H1 (cell line): ENCODE results near the gene ASB13. TPM values are rescaled to one million over a fixed set of nuclear protein-coding genes. Genes with fewer than 3 reads are reported as not detected.

ENCODE experiments used
- CTCF ChIA-PET: fragments of 300-600 bp; sonication (Branson Sonifier 250); formaldehyde crosslinking; loops from one replicate; lab custom pipeline; 2021; ENCODE audit not compliant: partially characterized antibody; lab: Charles Lee
- POLR2A ChIA-PET: fragments of 300-600 bp; sonication (Branson Sonifier 250); formaldehyde crosslinking; loops from one replicate; lab custom pipeline; 2021; ENCODE audit warnings: inconsistent platforms; ENCODE audit not compliant: partially characterized antibody; lab: Charles Lee
- DNase-seq, 2 experiments: peaks; one replicate each; pipeline versions ENCODE4 v3.0.0 to v3.0.0-alpha.2; 2010 to 2022; ENCODE audit warnings: low spot score in 2 of 2, low read depth in 1 of 2, mixed read lengths in 1 of 2
- FAIRE-seq: peaks from 2 replicates; lab custom pipeline; 2011; peaks lifted over from hg19 to GRCh38; lab: Jason Lieb, UNC
- H2AFZ ChIP-seq: 2 replicates; pipeline ENCODE4 v1.8.1; 2012; ENCODE audit warnings: low read length, inconsistent platforms
- H2AK5ac ChIP-seq: 2 replicates; pipeline ENCODE4 v1.6.1; 2013; ENCODE audit warnings: low read depth, low read length
- H2BK120ac ChIP-seq: replicated peaks from 2 replicates; pipeline ENCODE3; 2013; ENCODE audit warnings: low read depth, low read length, inconsistent platforms
- H2BK12ac ChIP-seq: 2 replicates; pipeline ENCODE4 v1.6.1; 2013; ENCODE audit warnings: low read depth, low read length
- H2BK15ac ChIP-seq: 2 replicates; pipeline ENCODE4 v1.6.1; 2013; ENCODE audit warnings: low read length
- H2BK20ac ChIP-seq: 2 replicates; pipeline ENCODE4 v1.6.1; 2013; ENCODE audit warnings: low read length
- H2BK5ac ChIP-seq: 2 replicates; pipeline ENCODE4 v1.6.1; 2013; ENCODE audit warnings: low read depth, low read length
- H3K14ac ChIP-seq: 2 replicates; pipeline ENCODE4 v1.6.1; 2013; ENCODE audit warnings: inconsistent platforms; ENCODE audit not compliant: insufficient read length
- H3K18ac ChIP-seq: 2 replicates; pipeline ENCODE4 v1.6.1; 2013; ENCODE audit warnings: low read length; ENCODE audit errors: extremely low read depth
- H3K23ac ChIP-seq: 2 replicates; pipeline ENCODE4 v1.6.1; 2013; ENCODE audit warnings: inconsistent platforms; ENCODE audit not compliant: insufficient read length
- H3K23me2 ChIP-seq: 2 replicates; pipeline ENCODE4 v1.6.1; 2013; ENCODE audit warnings: low read depth, low read length
- H3K27ac ChIP-seq: 2 replicates; pipeline ENCODE4 v1.6.1; 2011; ENCODE audit warnings: low read depth, low read length, inconsistent platforms
- H3K27me3 ChIP-seq, 4 experiments: replicated peaks in 1 of 4; 1 replicate in 1 of 4; 2 replicates in 3 of 4; pipeline versions ENCODE4 v1.6.1 to v1.8.1; 2011 to 2013; ENCODE audit warnings: low read length in 3 of 4, mild to moderate bottlenecking in 3 of 4, inconsistent platforms in 2 of 4, mixed read lengths in 2 of 4, moderate library complexity in 1 of 4; ENCODE audit not compliant: control insufficient read depth in 3 of 4, insufficient read depth in 3 of 4; ENCODE audit errors: extremely low read depth in 1 of 4
- H3K36me3 ChIP-seq, 4 experiments: 2 replicates each; pipeline versions ENCODE4 v1.6.1 to v1.8.1; 2011 to 2013; ENCODE audit warnings: mild to moderate bottlenecking in 4 of 4, low read length in 3 of 4, moderate library complexity in 2 of 4, control low read depth in 1 of 4, inconsistent platforms in 1 of 4; ENCODE audit not compliant: insufficient read depth in 4 of 4, control insufficient read depth in 2 of 4
- H3K4ac ChIP-seq: replicated peaks from 2 replicates; pipeline ENCODE3; 2013; ENCODE audit warnings: low read length, low read depth, mixed read lengths, inconsistent platforms; ENCODE audit not compliant: insufficient read length
- H3K4me1 ChIP-seq, 4 experiments: replicated peaks in 1 of 4; 1 replicate in 1 of 4; 2 replicates in 3 of 4; pipeline versions ENCODE4 v1.6.1 to v1.8.1; 2011 to 2013; ENCODE audit warnings: low read length in 3 of 4, inconsistent platforms in 2 of 4, mixed read lengths in 1 of 4; ENCODE audit not compliant: insufficient read depth in 4 of 4, control insufficient read depth in 3 of 4
- H3K4me2 ChIP-seq, 2 experiments: 2 replicates each; pipeline versions ENCODE4 v1.6.1 to v1.8.1; 2011 to 2013; ENCODE audit warnings: low read depth in 2 of 2, low read length in 2 of 2, control low read depth in 1 of 2, inconsistent platforms in 1 of 2, mild to moderate bottlenecking in 1 of 2; ENCODE audit not compliant: insufficient read depth in 1 of 2
- H3K4me3 ChIP-seq, 4 experiments: fragments of 200-600, 300-600 bp in 1 of 4; sonication (generic), shearing (Covaris generic), sonication (Bioruptor Twin) in 1 of 4; 2 replicates each; pipeline versions ENCODE4 v1.5.1 to v1.8.1; 2011 to 2016; ENCODE audit warnings: low read length in 4 of 4, low read depth in 3 of 4, control low read depth in 2 of 4, inconsistent platforms in 2 of 4, mild to moderate bottlenecking in 2 of 4, mixed read lengths in 1 of 4, moderate library complexity in 1 of 4; ENCODE audit not compliant: insufficient read depth in 2 of 4; ENCODE audit errors: extremely low read depth in 1 of 4
- H3K56ac ChIP-seq: replicated peaks from 2 replicates; pipeline ENCODE3; 2013; ENCODE audit warnings: low read depth, mild to moderate bottlenecking, mixed read lengths, low read length, inconsistent platforms; ENCODE audit not compliant: insufficient read length
- H3K79me1 ChIP-seq: 2 replicates; pipeline ENCODE4 v1.6.1; 2013; ENCODE audit warnings: low read depth, low read length, control low read depth
- H3K79me2 ChIP-seq, 2 experiments: 2 replicates each; pipeline versions ENCODE4 v1.6.1 to v1.8.1; 2012 to 2013; ENCODE audit warnings: low read length in 2 of 2, mild to moderate bottlenecking in 2 of 2, inconsistent platforms in 1 of 2; ENCODE audit not compliant: insufficient read depth in 2 of 2, control insufficient read depth in 1 of 2
- H3K9ac ChIP-seq, 4 experiments: replicated peaks in 1 of 4; 1 replicate in 1 of 4; 2 replicates in 3 of 4; pipeline versions ENCODE4 v1.6.1 to v1.8.1; 2011 to 2013; ENCODE audit warnings: low read depth in 3 of 4, low read length in 3 of 4, control low read depth in 2 of 4, mild to moderate bottlenecking in 2 of 4, moderate library complexity in 2 of 4, inconsistent platforms in 1 of 4; ENCODE audit errors: extremely low read depth in 1 of 4
- H3K9me3 ChIP-seq, 2 experiments: 2 replicates each; pipeline versions ENCODE4 v1.6.1 to v1.8.1; 2012 to 2013; ENCODE audit warnings: mild to moderate bottlenecking in 2 of 2, moderate library complexity in 2 of 2, control low read depth in 1 of 2, inconsistent platforms in 1 of 2, low read depth in 1 of 2, low read length in 1 of 2, mixed read lengths in 1 of 2; ENCODE audit not compliant: insufficient read depth in 2 of 2
- H4K20me1 ChIP-seq, 2 experiments: replicated peaks in 1 of 2; 2 replicates each; pipeline versions ENCODE3 to v1.8.1; 2011 to 2013; ENCODE audit warnings: inconsistent platforms in 2 of 2, low read length in 2 of 2, mild to moderate bottlenecking in 1 of 2; ENCODE audit not compliant: insufficient read depth in 2 of 2, control insufficient read depth in 1 of 2
- H4K5ac ChIP-seq: 2 replicates; pipeline ENCODE4 v1.6.1; 2013; ENCODE audit warnings: low read length, low read depth, mixed read lengths, inconsistent platforms; ENCODE audit not compliant: insufficient read length
- H4K8ac ChIP-seq: 2 replicates; pipeline ENCODE4 v1.8.0; 2013; ENCODE audit warnings: mild to moderate bottlenecking, moderate library complexity, low read length, inconsistent platforms; ENCODE audit not compliant: insufficient read depth; ENCODE audit errors: extremely low read depth
- H4K91ac ChIP-seq: replicated peaks from 2 replicates; pipeline ENCODE3; 2013; ENCODE audit warnings: low read length, mixed read lengths, inconsistent platforms; ENCODE audit not compliant: insufficient read length
- ASH2L ChIP-seq: fragments of 200-600, 300-600 bp; sonication (generic); IDR thresholded peaks from one replicate; pipeline ENCODE4 v1.7.1; 2017; ENCODE audit warnings: low read length
- ATF2 ChIP-seq: IDR thresholded peaks from 2 replicates; pipeline ENCODE4 v1.6.1; 2012; ENCODE audit warnings: low read length, inconsistent platforms
- ATF3 ChIP-seq: IDR thresholded peaks from 2 replicates; pipeline ENCODE4 v1.6.1; 2011; ENCODE audit warnings: low read depth, mild to moderate bottlenecking, low read length; ENCODE audit not compliant: insufficient read depth
- CBX5 ChIP-seq: fragments of 300-800, 300-1000 bp; sonication (generic); IDR thresholded peaks from 2 replicates; pipeline ENCODE4 v1.7.1; 2016; ENCODE audit warnings: antibody characterized with exemption, low read length, low read depth
- EGR1 ChIP-seq: IDR thresholded peaks from 2 replicates; pipeline ENCODE4 v1.6.1; 2011; ENCODE audit warnings: low read depth, low read length, borderline replicate concordance
- EP300 ChIP-seq, 2 experiments: IDR thresholded peaks; 1 replicate in 1 of 2; 2 replicates in 1 of 2; pipeline ENCODE4 v1.6.1; 2011 to 2012; ENCODE audit warnings: low read depth in 2 of 2, low read length in 2 of 2, mild to moderate bottlenecking in 2 of 2, borderline replicate concordance in 1 of 2, inconsistent platforms in 1 of 2, moderate library complexity in 1 of 2
- POLR2AphosphoS5 ChIP-seq: IDR thresholded peaks from 2 replicates; pipeline ENCODE4 v1.6.1; 2011; ENCODE audit warnings: low read depth, low read length
- POU5F1 ChIP-seq: IDR thresholded peaks from 2 replicates; pipeline ENCODE4 v1.6.1; 2011; ENCODE audit warnings: low read depth, mild to moderate bottlenecking, low read length, moderate library complexity
- TAF1 ChIP-seq: IDR thresholded peaks from 2 replicates; pipeline ENCODE4 v1.6.1; 2011; ENCODE audit warnings: mild to moderate bottlenecking, low read depth, low read length
- TCF12 ChIP-seq: IDR thresholded peaks from 2 replicates; pipeline ENCODE4 v1.6.1; 2011; ENCODE audit warnings: low read depth, mild to moderate bottlenecking, low read length
- WGBS, 2 experiments: shearing (Covaris generic) in 1 of 2; methylation state at CpG; one replicate each; pipeline versions ENCODE4 v1.1.6 to v1.1.7; 2013 to 2015; ENCODE audit warnings: low lambda C conversion rate in 2 of 2, mixed read lengths in 2 of 2, inconsistent platforms in 1 of 2, low coverage in 1 of 2, missing lambda C conversion rate in 1 of 2; ENCODE audit not compliant: insufficient replicate concordance in 2 of 2, insufficient coverage in 1 of 2, insufficient read length in 1 of 2; ENCODE audit errors: extremely low coverage in 1 of 2, missing lambda C conversion rate in 1 of 2; 5-methylcytosine and 5-hydroxymethylcytosine counted together
- polyA plus RNA-seq, 7 experiments: library from polyadenylated mRNA; depleted of rRNA in 3 of 7; stranded (reverse) in 5 of 7; unstranded in 2 of 7; fragments of >200 nt in 5 of 7; fragments of 200-250 nt in 2 of 7; gene quantifications; 1 replicate in 5 of 7; 2 replicates in 1 of 7; 4 replicates in 1 of 7; pipeline versions ENCODE4 v1.2.1 to v1.2.3, GENCODE V29; 2011 to 2013; ENCODE audit warnings: missing spikeins in 2 of 7, mixed read lengths in 2 of 7
- total RNA-seq: library from RNA; stranded (reverse); fragmentation: NEBNext Ultra II Directional; extraction: Animal tissue kit (Norgen Biotek cat#: 25700); gene quantifications from 2 replicates; pipeline ENCODE4 v1.2.1, GENCODE V29; 2021

The ASB13 gene
- total and polyA plus RNA-seq, 2 of the 8 experiments (the other 6 are each of a cell fraction or from before 2014, with no cell fraction given): 12.3 to 20.2 TPM

DNA sequence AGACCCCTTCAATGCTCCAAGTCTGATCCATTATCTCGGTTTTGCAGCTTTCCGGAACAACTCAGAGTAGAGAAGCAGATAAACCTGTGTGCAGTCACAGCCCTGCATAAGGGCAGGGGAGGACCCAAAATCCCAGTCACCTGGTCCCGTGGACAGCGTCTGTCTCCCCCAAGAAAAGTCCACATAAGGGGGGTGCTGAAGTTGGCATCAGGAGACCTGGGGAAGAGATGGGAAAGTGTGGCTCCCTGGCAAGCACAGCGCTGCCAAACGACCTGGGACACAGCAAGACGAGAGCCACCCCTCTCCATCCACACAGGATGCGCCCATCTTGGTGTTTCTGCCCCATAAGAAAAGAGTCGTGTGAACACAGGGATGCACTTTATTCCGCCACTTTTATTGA lies 27.9 kb downstream of the ASB13 start:
- Histone ChIP-seq H3K4me1 (no peaks in the 10 kb centered on the region), H3K27me3 (no peaks in the 10 kb centered on the region), H3K36me3 (peaks cover 0 to 24% (median 11%) of the 10 kb centered on the region in 4 experiments; a peak in 5 of 8 replicates), H3K79me1 (no peaks in the 10 kb centered on the region)
- POLR2A ChIA-PET: no interaction called here
- TF ChIP-seq TAF1: no peak
- TF ChIP-seq EP300 (IDR thresholded peaks at IDR 0.05; ENCODE audit: borderline replicate concordance in 1 of 2, low read depth in 2 of 2, low read length in 2 of 2): no peak
- no peak for TF ChIP-seq EGR1
- no peak for TF ChIP-seq ATF3
- TF ChIP-seq POLR2AphosphoS5: no peak
- TF ChIP-seq ATF2: no peak
- no peak for TF ChIP-seq TCF12
- TF ChIP-seq CBX5: no peak
- TF ChIP-seq ASH2L: no peak
- no peak for TF ChIP-seq POU5F1
- TF ChIP-seq, all 59 proteins: peak for 0
- Histone ChIP-seq H2BK12ac (no peak overlapping the region), H2AFZ (no peak overlapping the region), H2BK20ac (no peak overlapping the region), H3K18ac (no peak overlapping the region), H4K91ac (no peak overlapping the region), H3K23ac (no peak overlapping the region), H3K27ac (no peak overlapping the region), H2BK120ac (no peak overlapping the region), H3K9me3 (no peaks in the 10 kb centered on the region), H2BK15ac (no peak overlapping the region), H3K79me2 (no peaks in the 10 kb centered on the region), H2BK5ac (no peak overlapping the region), H3K4ac (no peak overlapping the region), H3K4me3 (no peak overlapping the region), H3K9ac (no peak overlapping the region), H3K56ac (no peak overlapping the region), H4K8ac (no peak overlapping the region), H3K14ac (no peak overlapping the region), H4K5ac (no peak overlapping the region), H3K4me2 (no peak overlapping the region), H4K20me1 (no peaks in the 10 kb centered on the region), H2AK5ac (no peak overlapping the region), H3K23me2 (no peaks in the 10 kb centered on the region)
- WGBS, 2 experiments: 92% methylated on average over 8 of the region's 10 CpGs; no CpG with 5 or more reads in 1 of the 2 experiments
- CTCF ChIA-PET: interaction anchor here (1.6 kb wide), 1 partner anchor 26 kb away, joined by 5 read pairs; no protein-coding TSS in a partner anchor
- DNase-seq: no peak
- no peak for FAIRE-seq
